Naive B cell (primary cell): ENCODE measurements around the gene PON3. TPM values are rescaled to one million over a fixed set of nuclear protein-coding genes. Genes with fewer than 3 reads are reported as not detected.

Experiments
- ATAC-seq, 2 donors: fragments of 150-1000 bp; cut with Tn5 transposase; 2 replicates each; pipeline ENCODE4 v1.10.0; 2021; ENCODE audit warnings: low read depth in 2 of 2, mild to moderate bottlenecking in 2 of 2, moderate library complexity in 2 of 2
- DNase-seq: peaks from one replicate; pipeline ENCODE4 v3.0.0; 2022
- H3K27ac Mint-ChIP-seq, 6 donors: one replicate each; pipeline ENCODE4 v1.8.0; 2020 to 2022; ENCODE audit warnings: mild to moderate bottlenecking in 6 of 6, mixed read lengths in 6 of 6, moderate library complexity in 5 of 6, inconsistent platforms in 2 of 6
- H3K27me3 Mint-ChIP-seq, 3 donors: one replicate each; pipeline ENCODE4 v1.8.0; 2021 to 2022; ENCODE audit warnings: mixed read lengths in 3 of 3, mild to moderate bottlenecking in 1 of 3
- H3K36me3 Mint-ChIP-seq, 2 donors: one replicate each; pipeline ENCODE4 v1.8.0; 2020 to 2022; ENCODE audit warnings: mixed read lengths in 2 of 2, inconsistent platforms in 1 of 2, mild to moderate bottlenecking in 1 of 2
- H3K4me1 Mint-ChIP-seq, 3 donors: one replicate each; pipeline ENCODE4 v1.8.0; 2020 to 2022; ENCODE audit warnings: mixed read lengths in 3 of 3, inconsistent platforms in 1 of 3, mild to moderate bottlenecking in 1 of 3, moderate library complexity in 1 of 3
- H3K4me3 Mint-ChIP-seq, 8 donors: one replicate each; pipeline ENCODE4 v1.8.0; 2020 to 2022; ENCODE audit warnings: mild to moderate bottlenecking in 8 of 8, mixed read lengths in 8 of 8, moderate library complexity in 8 of 8, inconsistent platforms in 2 of 8
- H3K9me3 Mint-ChIP-seq, 7 donors: one replicate each; pipeline ENCODE4 v1.8.0; 2020 to 2022; ENCODE audit warnings: mixed read lengths in 7 of 7, mild to moderate bottlenecking in 5 of 7, inconsistent platforms in 2 of 7, moderate library complexity in 1 of 7
- polyA plus RNA-seq, 6 donors: library from polyadenylated mRNA; unstranded; fragments of 300-500 nt; fragmentation: Illumina TruSeq; gene quantifications; one replicate each; pipeline ENCODE4 v1.2.3, GENCODE V29; 2021; ENCODE audit warnings: low read depth in 6 of 6

The PON3 gene
- polyA plus RNA-seq, 6 donors from 2014 or later = not detected

- peaks cover 0 to 12% of the 10 kb centered on the region in 2 donors for H3K36me3 Mint-ChIP-seq
- ATAC-seq (no peak), DNase-seq (no peak)
- H3K4me3 Mint-ChIP-seq = no peak overlapping the region
- peaks cover 0 to 13% (median 0%) of the 10 kb centered on the region in 3 donors for H3K4me1 Mint-ChIP-seq
- H3K9me3 Mint-ChIP-seq = peaks cover 0 to 11% (median 0%) of the 10 kb centered on the region in 7 donors
- H3K27me3 Mint-ChIP-seq = peaks cover 21 to 22% (median 21%) of the 10 kb centered on the region in 3 donors
- no peak overlapping the region for H3K27ac Mint-ChIP-seq
These were observed 73.3 kb downstream of the PON3 start for GRCh38 chr7:95322854-95323253.

- H3K27ac Mint-ChIP-seq = no peak overlapping the region
- peaks cover 16 to 18% (median 17%) of the 10 kb centered on the region in 3 donors for H3K27me3 Mint-ChIP-seq
These were observed 73.8 kb downstream of the PON3 start for GRCh38 chr7:95322396-95322795.

GRCh38 chr7:95321720-95322119 is 74.5 kb downstream of the PON3 start:
- H3K27ac Mint-ChIP-seq = no peak overlapping the region
- H3K4me3 Mint-ChIP-seq = no peak overlapping the region
- peaks cover 0 to 7% (median 0%) of the 10 kb centered on the region in 7 donors for H3K9me3 Mint-ChIP-seq
- DNase-seq (no peak), ATAC-seq (no peak)
- H3K36me3 Mint-ChIP-seq = peaks cover 0 to under 1% of the 10 kb centered on the region in 2 donors
- peaks cover 15 to 16% (median 15%) of the 10 kb centered on the region in 3 donors for H3K27me3 Mint-ChIP-seq
- H3K4me1 Mint-ChIP-seq = peaks cover 0 to 13% (median 0%) of the 10 kb centered on the region in 3 donors

More at GRCh38 chr7:95322396-95322795, 73.8 kb downstream of the PON3 start:
- H3K4me1 Mint-ChIP-seq = peaks cover 0 to 13% (median 0%) of the 10 kb centered on the region in 3 donors
- ATAC-seq = no peak
- peaks cover 0 to 8% of the 10 kb centered on the region in 2 donors for H3K36me3 Mint-ChIP-seq
- no peak for DNase-seq
- H3K4me3 Mint-ChIP-seq = no peak overlapping the region
- H3K9me3 Mint-ChIP-seq = peaks cover 0 to 11% (median 0%) of the 10 kb centered on the region in 7 donors

- Mint-ChIP-seq H3K27ac (no peak overlapping the region), H3K4me1 (peaks cover 0 to 13% (median 0%) of the 10 kb centered on the region in 3 donors), H3K9me3 (peaks cover 0 to 1% (median 0%) of the 10 kb centered on the region in 7 donors), H3K36me3 (no peaks in the 10 kb centered on the region), H3K27me3 (peaks cover 8 to 11% (median 9%) of the 10 kb centered on the region in 3 donors), H3K4me3 (no peak overlapping the region)
- ATAC-seq (no peak), DNase-seq (no peak)
These were observed 75.5 kb downstream of the PON3 start for GRCh38 chr7:95320651-95321050.

- Mint-ChIP-seq H3K4me3 (no peak overlapping the region), H3K9me3 (no peaks in the 10 kb centered on the region), H3K4me1 (peaks cover 0 to 2% (median 0%) of the 10 kb centered on the region in 3 donors), H3K27me3 (peaks cover 0 to 4% (median under 1%) of the 10 kb centered on the region in 3 donors), H3K36me3 (no peaks in the 10 kb centered on the region), H3K27ac (no peak overlapping the region)
- DNase-seq = no peak
- ATAC-seq = no peak
These were observed 76.6 kb downstream of the PON3 start for GRCh38 chr7:95319570-95319969.

GRCh38 chr7:95318501-95319100 is 77.6 kb downstream of the PON3 start:
- DNase-seq = no peak
- Mint-ChIP-seq H3K9me3 (peaks cover 0 to 2% (median 0%) of the 10 kb centered on the region in 7 donors), H3K27ac (no peak overlapping the region), H3K36me3 (no peaks in the 10 kb centered on the region), H3K4me1 (no peaks in the 10 kb centered on the region), H3K4me3 (no peak overlapping the region), H3K27me3 (peaks cover 0 to 9% (median 6%) of the 10 kb centered on the region in 3 donors)
- no peak for ATAC-seq

GRCh38 chr7:95317966-95318365 is 78.2 kb downstream of the PON3 start:
- Mint-ChIP-seq H3K27ac (peak overlapping the region in 1 of 6 donors; percentile 40), H3K4me1 (no peaks in the 10 kb centered on the region), H3K27me3 (peaks cover 0 to 10% (median 8%) of the 10 kb centered on the region in 3 donors), H3K4me3 (no peak overlapping the region), H3K36me3 (no peaks in the 10 kb centered on the region), H3K9me3 (peaks cover 0 to 2% (median 0%) of the 10 kb centered on the region in 7 donors)
- ATAC-seq (no peak), DNase-seq (no peak)

GRCh38 chr7:95317546-95317945 is 78.6 kb downstream of the PON3 start:
- Mint-ChIP-seq H3K36me3 (no peaks in the 10 kb centered on the region), H3K27ac (no peak overlapping the region), H3K4me1 (no peaks in the 10 kb centered on the region), H3K9me3 (peaks cover 0 to 2% (median 0%) of the 10 kb centered on the region in 7 donors), H3K4me3 (no peak overlapping the region), H3K27me3 (peaks cover 0 to 12% (median 10%) of the 10 kb centered on the region in 3 donors)
- DNase-seq (no peak), ATAC-seq (no peak)

GRCh38 chr7:95316588-95316987 is 79.6 kb downstream of the PON3 start:
- DNase-seq (no peak), ATAC-seq (no peak)
- H3K4me1 Mint-ChIP-seq = no peaks in the 10 kb centered on the region
- H3K36me3 Mint-ChIP-seq = no peaks in the 10 kb centered on the region
- H3K27ac Mint-ChIP-seq = no peak overlapping the region
- H3K4me3 Mint-ChIP-seq = no peak overlapping the region
- peaks cover 0 to 17% (median 10%) of the 10 kb centered on the region in 3 donors for H3K27me3 Mint-ChIP-seq
- peaks cover 0 to 5% (median 2%) of the 10 kb centered on the region in 7 donors for H3K9me3 Mint-ChIP-seq

GRCh38 chr7:95312561-95312960 is 83.6 kb downstream of the PON3 start:
- DNase-seq = no peak
- no peak overlapping the region for H3K4me3 Mint-ChIP-seq
- peaks cover 0 to 30% (median 16%) of the 10 kb centered on the region in 3 donors for H3K27me3 Mint-ChIP-seq
- ATAC-seq = no peak
- H3K36me3 Mint-ChIP-seq = no peaks in the 10 kb centered on the region
- H3K4me1 Mint-ChIP-seq = no peaks in the 10 kb centered on the region
- peaks cover 0 to 5% (median 2%) of the 10 kb centered on the region in 7 donors for H3K9me3 Mint-ChIP-seq
- no peak overlapping the region for H3K27ac Mint-ChIP-seq

- no peak for ATAC-seq
These were observed 84.8 kb downstream of the PON3 start for GRCh38 chr7:95311389-95311788.

GRCh38 chr7:95309951-95310350 is 86.2 kb downstream of the PON3 start:
- no peak overlapping the region for H3K27ac Mint-ChIP-seq
- peaks cover 7 to 41% (median 23%) of the 10 kb centered on the region in 3 donors for H3K27me3 Mint-ChIP-seq
- no peak for ATAC-seq
- H3K9me3 Mint-ChIP-seq = peaks cover 0 to 5% (median 2%) of the 10 kb centered on the region in 7 donors
- no peaks in the 10 kb centered on the region for H3K4me1 Mint-ChIP-seq
- H3K36me3 Mint-ChIP-seq = no peaks in the 10 kb centered on the region
- no peak for DNase-seq
- no peak overlapping the region for H3K4me3 Mint-ChIP-seq

More at GRCh38 chr7:95311389-95311788, 84.8 kb downstream of the PON3 start:
- Mint-ChIP-seq H3K9me3 (peaks cover 0 to 5% (median 2%) of the 10 kb centered on the region in 7 donors), H3K27me3 (peaks cover 0 to 30% (median 16%) of the 10 kb centered on the region in 3 donors), H3K36me3 (no peaks in the 10 kb centered on the region), H3K4me1 (no peaks in the 10 kb centered on the region), H3K4me3 (no peak overlapping the region), H3K27ac (no peak overlapping the region)
- DNase-seq = no peak
